ENCODE results near the gene PPT2. TPM values are rescaled to one million over a fixed set of nuclear protein-coding genes. Genes with fewer than 3 reads are reported as not detected.

PPT2 gene
- total and polyA plus RNA-seq, 2 of the 13 experiments (the other 11 are each of a cell fraction or from before 2014, with no cell fraction given): 39.2 to 61.8 TPM

GRCh38 chr6:32153564-32154513, at the start of gene PPT2 (continued):
- peak; percentile 37 for TF ChIP-seq RAD21 (CRISPR knock-in tag; IDR thresholded peaks at IDR 0.05)
- no peak for TF ChIP-seq TFE3 (CRISPR knock-in tag; IDR thresholded peaks at IDR 0.05)
- TF ChIP-seq ZNF619 (CRISPR knock-in tag; IDR thresholded peaks at IDR 0.05): peak; percentile 83
- TF ChIP-seq TBX2 (CRISPR knock-in tag; IDR thresholded peaks at IDR 0.05; ENCODE audit: borderline replicate concordance): peak; percentile 68; the same call in 1 of the 2 replicates
- TF ChIP-seq POGK (CRISPR knock-in tag; conservative IDR thresholded peaks at IDR 0.05): no peak; the same call in 1 of the 2 replicates
- peak; percentile 11; the same call in 1 of the 2 replicates for TF ChIP-seq TRAFD1 (CRISPR knock-in tag; IDR thresholded peaks at IDR 0.05; ENCODE audit: borderline replicate concordance)
- TF ChIP-seq TGIF2 (CRISPR knock-in tag; IDR thresholded peaks at IDR 0.05): peak; percentile 34
- TF ChIP-seq BORCS8-MEF2B (CRISPR knock-in tag; IDR thresholded peaks at IDR 0.05): peak; percentile 17; the same call in 1 of the 2 replicates
- TF ChIP-seq ZNF879 (CRISPR knock-in tag; IDR thresholded peaks at IDR 0.05): no peak
- peak; percentile 44; the same call in 1 of the 2 replicates for TF ChIP-seq TARDBP (CRISPR knock-in tag; IDR thresholded peaks at IDR 0.05)
- TF ChIP-seq ATF4 (CRISPR knock-in tag; IDR thresholded peaks at IDR 0.05): peak in 1 of 2 experiments; percentile 12; a peak in 1 of 4 replicates
- peak; percentile 39 for TF ChIP-seq RARA (CRISPR knock-in tag; IDR thresholded peaks at IDR 0.05)
- peak; percentile 39; the same call in 1 of the 2 replicates for TF ChIP-seq ZNF264 (CRISPR knock-in tag; IDR thresholded peaks at IDR 0.05)
- TF ChIP-seq MYNN (CRISPR knock-in tag; IDR thresholded peaks at IDR 0.05; ENCODE audit: low read depth): peak; percentile 60; the same call in 1 of the 2 replicates
- peak; percentile 98 for TF ChIP-seq CREM (IDR thresholded peaks at IDR 0.05)
- TF ChIP-seq CREM (CRISPR knock-in tag; IDR thresholded peaks at IDR 0.05): peak; percentile 88
- TF ChIP-seq ZNF589 (CRISPR knock-in tag; conservative IDR thresholded peaks at IDR 0.05): no peak
- TF ChIP-seq PCBP2 (optimal IDR thresholded peaks at IDR 0.05; ENCODE audit: low read depth, low read length, poor library complexity, severe bottlenecking): peak; percentile 12
- peak; percentile 76 for TF ChIP-seq RBM22 (optimal IDR thresholded peaks at IDR 0.05; ENCODE audit: low read length)
- TF ChIP-seq ZFP62 (CRISPR knock-in tag; IDR thresholded peaks at IDR 0.05): no peak
- 0 out of 2 replicates have a peak, but pooled peaks have one; percentile 34 for TF ChIP-seq ZNF576 (CRISPR knock-in tag; IDR thresholded peaks at IDR 0.05)
- no peak for TF ChIP-seq ZNF781 (CRISPR knock-in tag; IDR thresholded peaks at IDR 0.05; ENCODE audit: borderline replicate concordance, not compliant biosample characterization)
